NCI-H187 (cell line): ENCODE data around the gene RND2.
"Not testable (repeated sequence)": the region's sequence is repeated elsewhere in the genome, so short reads cannot be mapped to it uniquely, and the experiment has no call there.

Source experiments
- DNase-seq, 2 experiments: peaks; one replicate each; lab custom pipeline; 2025; lab: John Stamatoyannopoulos, UW

The RND2 gene

GRCh38 chr17:43027091-43028032, 2.3 kb downstream of the RND2 start:
- no peak for DNase-seq

GRCh38 chr17:43028221-43028861, 3.3 kb downstream of the RND2 start:
- DNase-seq: no peak

- DNase-seq: no peak
Measured at GRCh38 chr17:43030137-43030767, 5.2 kb downstream of the RND2 start.

GRCh38 chr17:43031666-43032065, 6.6 kb downstream of the RND2 start:
- no peak for DNase-seq

GRCh38 chr17:43033948-43034881, 9.2 kb downstream of the RND2 start:
- peak in 1 of 2 experiments; percentile 31 for DNase-seq

GRCh38 chr17:43034894-43035293, 9.9 kb downstream of the RND2 start:
- DNase-seq: no peak

GRCh38 chr17:43039646-43040045, 14.6 kb downstream of the RND2 start:
- DNase-seq: no peak

GRCh38 chr17:43040655-43041054, 15.6 kb downstream of the RND2 start:
- no peak for DNase-seq

GRCh38 chr17:43042025-43042628, 17.1 kb downstream of the RND2 start:
- no peak for DNase-seq

- DNase-seq: no peak
Measured at GRCh38 chr17:43043307-43043706, 18.3 kb downstream of the RND2 start.

GRCh38 chr17:43044024-43044423, 19.0 kb downstream of the RND2 start:
- no peak for DNase-seq

GRCh38 chr17:43051969-43052368, 26.9 kb downstream of the RND2 start:
- no peak for DNase-seq

- DNase-seq: not testable (repeated sequence)
Measured at GRCh38 chr17:43053008-43053407, 28.0 kb downstream of the RND2 start.

- no peak for DNase-seq
Measured at GRCh38 chr17:43056051-43056450, 31.0 kb downstream of the RND2 start.

GRCh38 chr17:43062984-43063638, 38.1 kb downstream of the RND2 start:
- DNase-seq: no peak

GRCh38 chr17:43068570-43069367, 43.7 kb downstream of the RND2 start:
- no peak for DNase-seq

- DNase-seq: no peak
Measured at GRCh38 chr17:43069368-43069898, 44.4 kb downstream of the RND2 start.

- no peak for DNase-seq
Measured at GRCh38 chr17:43070257-43070656, 45.2 kb downstream of the RND2 start.

GRCh38 chr17:43070872-43071271, 45.8 kb downstream of the RND2 start:
- DNase-seq: no peak

- no peak for DNase-seq
Measured at GRCh38 chr17:43074869-43075268, 49.8 kb downstream of the RND2 start.
